PC-3 (cell line): ENCODE results near the gene WDFY1. TPM values are rescaled to one million over a fixed set of nuclear protein-coding genes. Genes with fewer than 3 reads are reported as not detected.

Experiments used
- ATAC-seq: fragments of 200-7000 bp; cut with Tn5 transposase; 2 replicates; pipeline ENCODE4 v1.9.1; 2020; ENCODE audit warnings: mild to moderate bottlenecking, moderate library complexity
- BruUV-seq: library from RNA; stranded (reverse); fragments of 400-500 nt; replicated peaks from 2 replicates; lab custom pipeline; 2021; lab: Mats Ljungman, UMichigan
- CTCF ChIA-PET: fragments of 300-600 bp; sonication (Branson Sonifier 250); formaldehyde crosslinking; loops from one replicate; lab custom pipeline; 2022; ENCODE audit warnings: antibody characterized with exemption; lab: Charles Lee
- POLR2A ChIA-PET: fragments of 300-600 bp; sonication (Branson Sonifier 250); formaldehyde crosslinking; loops from one replicate; lab custom pipeline; 2022; ENCODE audit warnings: antibody characterized with exemption; ENCODE audit not compliant: unreplicated experiment; lab: Charles Lee
- DNase-seq: peaks from one replicate; pipeline ENCODE4 v3.0.0-alpha.2; 2015
- H2AFZ ChIP-seq: fragments of 300-600 bp; sonication (generic); 2 replicates; pipeline ENCODE4 v1.6.0; 2016; ENCODE audit warnings: antibody characterized with exemption, low read length
- H3F3A ChIP-seq: fragments of 300-600 bp; sonication (generic); one replicate; pipeline ENCODE4 v1.6.0; 2017; ENCODE audit warnings: antibody characterized with exemption, low read length, control low read depth, mild to moderate bottlenecking; ENCODE audit not compliant: unreplicated experiment
- H3K27ac ChIP-seq: fragments of 300-600 bp; sonication (generic); 2 replicates; pipeline ENCODE4 v1.5.1; 2016; ENCODE audit warnings: mild to moderate bottlenecking, low read length
- H3K27me3 ChIP-seq: fragments of 300-600 bp; sonication (generic); 2 replicates; pipeline ENCODE4 v1.6.1; 2016; ENCODE audit warnings: low read length, mixed read lengths
- H3K36me3 ChIP-seq: fragments of 300-600 bp; sonication (generic); 2 replicates; pipeline ENCODE4 v1.6.1; 2016; ENCODE audit warnings: low read depth, mixed run types, low read length, mixed read lengths
- H3K4me1 ChIP-seq: fragments of 300-600 bp; sonication (generic); 2 replicates; pipeline ENCODE4 v1.5.1; 2016; ENCODE audit warnings: low read length; ENCODE audit not compliant: insufficient read depth
- H3K4me2 ChIP-seq: fragments of 300-600 bp; sonication (generic); 2 replicates; pipeline ENCODE4 v1.6.0; 2016; ENCODE audit warnings: low read length
- H3K4me3 ChIP-seq: fragments of 300-600 bp; sonication (generic); 2 replicates; pipeline ENCODE4 v1.5.1; 2016; ENCODE audit warnings: mild to moderate bottlenecking, low read length, mixed read lengths
- H3K79me2 ChIP-seq: fragments of 300-600 bp; sonication (generic); 2 replicates; pipeline ENCODE4 v1.6.1; 2017; ENCODE audit warnings: low read length, mixed read lengths
- H3K9ac ChIP-seq: fragments of 300-600 bp; sonication (generic); 2 replicates; pipeline ENCODE4 v1.6.0; 2016; ENCODE audit warnings: mild to moderate bottlenecking, low read length
- H3K9me2 ChIP-seq: fragments of 300-600 bp; sonication (generic); replicated peaks from 2 replicates; pipeline ENCODE4 v1.6.1; 2016; ENCODE audit warnings: mixed run types, low read length, mixed read lengths
- H3K9me3 ChIP-seq: fragments of 300-600 bp; sonication (generic); 2 replicates; pipeline ENCODE4 v1.6.1; 2016; ENCODE audit warnings: low read length, mixed read lengths
- H4K20me1 ChIP-seq: fragments of 300-600 bp; sonication (generic); 2 replicates; pipeline ENCODE4 v1.6.1; 2016; ENCODE audit warnings: low read length, mixed read lengths
- CTCF ChIP-seq: fragments of 300-600 bp; sonication (generic); conservative IDR thresholded peaks from 2 replicates; pipeline ENCODE4 v1.5.1; 2017; ENCODE audit warnings: antibody characterized with exemption, low read depth, mild to moderate bottlenecking, low read length
- EZH2 ChIP-seq: fragments of 300-600 bp; sonication (generic); IDR thresholded peaks from one replicate; pipeline ENCODE4 v1.6.1; 2017; ENCODE audit warnings: antibody characterized with exemption, mild to moderate bottlenecking, low read length; ENCODE audit not compliant: unreplicated experiment
- EZH2phosphoT487 ChIP-seq: fragments of 300-600 bp; sonication (generic); IDR thresholded peaks from 2 replicates; pipeline ENCODE4 v1.6.1; 2018; ENCODE audit warnings: mild to moderate bottlenecking, antibody characterized with exemption, low read length, borderline replicate concordance
- intact Hi-C: fragments of 100-400 bp; cut with micrococcal nuclease; formaldehyde crosslinking; loops from 2 replicates; pipeline ENCODE4 v1.9.0; 2023
- total RNA-seq: library from RNA; depleted of rRNA; stranded (reverse); fragments of >200 nt; gene quantifications from 2 replicates; pipeline ENCODE4 v1.2.3, GENCODE V29; 2014

Gene WDFY1
- total RNA-seq, 1 experiment from 2014 or later = 47.7 TPM

- Histone ChIP-seq H3K9me2 (no peaks in the 10 kb centered on the region), H3K9me3 (no peaks in the 10 kb centered on the region), H3F3A (no peaks in the 10 kb centered on the region), H3K36me3 (peaks cover 5% of the 10 kb centered on the region), H3K4me1 (peaks cover 9% of the 10 kb centered on the region; the same call in 1 of the 2 replicates), H3K27me3 (no peaks in the 10 kb centered on the region), H3K27ac (no peak overlapping the region), H2AFZ (no peak overlapping the region), H4K20me1 (no peaks in the 10 kb centered on the region), H3K4me2 (no peak overlapping the region), H3K4me3 (no peak overlapping the region), H3K9ac (no peak overlapping the region), H3K79me2 (peaks cover 82% of the 10 kb centered on the region)
- no TSS peak for BruUV-seq
- DNase-seq = no peak
- no peak for ATAC-seq
- ChIA-PET POLR2A (no interaction called here), CTCF (no interaction called here)
- TF ChIP-seq EZH2 = no peak
- TF ChIP-seq EZH2phosphoT487 = no peak
- TF ChIP-seq CTCF = no peak
- intact Hi-C loops = no loop called here
Observed at GRCh38 chr2:223929571-223930102, 15.5 kb downstream of the WDFY1 start.

- Histone ChIP-seq H3K4me1 (peaks cover 7% of the 10 kb centered on the region; the same call in 1 of the 2 replicates), H3K9ac (no peak overlapping the region), H3K27ac (no peak overlapping the region), H3K36me3 (peaks cover 5% of the 10 kb centered on the region), H2AFZ (no peak overlapping the region), H3K27me3 (no peaks in the 10 kb centered on the region), H4K20me1 (no peaks in the 10 kb centered on the region), H3K79me2 (peaks cover 80% of the 10 kb centered on the region), H3F3A (no peaks in the 10 kb centered on the region), H3K4me2 (no peak overlapping the region), H3K4me3 (no peak overlapping the region), H3K9me2 (no peaks in the 10 kb centered on the region), H3K9me3 (no peaks in the 10 kb centered on the region)
- ChIA-PET POLR2A (no interaction called here), CTCF (no interaction called here)
- BruUV-seq = no TSS peak
- TF ChIP-seq CTCF (no peak), EZH2phosphoT487 (no peak), EZH2 (no peak)
- no peak for ATAC-seq
- no peak for DNase-seq
- intact Hi-C loops = no loop called here
Observed at GRCh38 chr2:223928113-223929006, 16.8 kb downstream of the WDFY1 start.
